NCI-H524 treated with DMSO at 0.1 percent for 48 hours (cell line): ENCODE measurements around the gene ITM2B.

Experiments
- DNase-seq: peaks from one replicate; lab custom pipeline; 2025; lab: John Stamatoyannopoulos, UW

Gene ITM2B

DNA sequence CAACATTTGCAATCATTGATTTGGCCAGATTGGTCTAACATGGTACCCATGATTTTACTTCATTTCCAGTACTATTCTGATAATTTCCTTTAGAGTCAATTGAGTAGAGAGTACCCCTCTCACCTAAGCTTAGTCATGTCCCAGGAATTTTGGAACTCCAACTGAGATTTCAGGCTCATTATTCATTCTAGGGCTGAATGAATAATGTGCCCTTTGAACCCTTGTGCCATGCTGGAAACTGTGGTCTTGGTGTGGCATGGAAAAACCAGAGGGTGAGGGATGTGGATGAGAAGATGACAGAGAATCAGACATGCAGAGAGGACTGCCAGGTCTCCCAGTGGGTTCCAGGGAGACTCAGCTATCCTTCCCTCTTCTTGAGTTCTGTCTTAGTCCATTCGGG lies 30.2 kb downstream of the ITM2B start:
- no peak for DNase-seq

DNA sequence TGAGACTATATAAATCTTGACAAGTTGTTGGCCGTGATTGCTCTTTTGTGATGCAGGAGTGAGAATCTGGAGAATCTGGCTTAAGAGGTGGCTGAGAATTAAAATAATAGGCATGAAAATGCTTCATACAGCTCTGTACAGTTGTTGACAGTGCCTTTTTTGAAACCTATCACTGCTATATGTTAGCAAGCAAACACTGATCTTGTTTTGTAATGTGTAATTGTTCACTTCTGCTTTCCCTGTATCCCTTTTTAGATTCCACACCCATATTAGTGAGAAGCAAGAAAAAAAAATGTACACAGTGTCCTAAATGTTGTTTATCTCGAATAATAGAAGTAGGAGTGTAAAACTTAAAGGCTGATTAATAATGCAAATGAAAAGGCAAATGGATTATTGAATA lies 31.1 kb downstream of the ITM2B start:
- no peak for DNase-seq

GRCh38 chr13:48265217-48265815 lies 32.3 kb downstream of the ITM2B start:
- DNase-seq, result no peak

DNA sequence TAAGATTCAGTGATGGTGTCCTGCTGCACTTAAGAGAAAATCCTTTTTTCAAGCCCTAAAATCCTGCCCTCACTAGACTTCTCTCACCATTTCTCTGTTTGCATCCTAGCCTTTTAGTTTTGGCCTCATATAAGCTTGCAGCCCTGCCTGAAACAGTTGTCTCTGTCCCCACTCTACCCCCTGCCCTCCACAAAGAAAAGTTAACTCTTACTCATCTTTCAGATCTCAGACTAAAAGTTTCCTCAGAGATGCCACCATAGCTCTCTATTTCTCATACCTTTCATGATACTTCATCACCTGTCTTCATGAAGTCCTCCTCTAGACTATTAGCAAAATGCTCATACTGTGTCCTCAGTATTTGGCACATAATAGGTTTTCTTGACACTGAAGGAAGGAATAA lies 33.1 kb downstream of the ITM2B start:
- DNase-seq, result no peak

- DNase-seq, result no peak
These were observed 34.0 kb downstream of the ITM2B start for GRCh38 chr13:48266701-48267639.

DNA sequence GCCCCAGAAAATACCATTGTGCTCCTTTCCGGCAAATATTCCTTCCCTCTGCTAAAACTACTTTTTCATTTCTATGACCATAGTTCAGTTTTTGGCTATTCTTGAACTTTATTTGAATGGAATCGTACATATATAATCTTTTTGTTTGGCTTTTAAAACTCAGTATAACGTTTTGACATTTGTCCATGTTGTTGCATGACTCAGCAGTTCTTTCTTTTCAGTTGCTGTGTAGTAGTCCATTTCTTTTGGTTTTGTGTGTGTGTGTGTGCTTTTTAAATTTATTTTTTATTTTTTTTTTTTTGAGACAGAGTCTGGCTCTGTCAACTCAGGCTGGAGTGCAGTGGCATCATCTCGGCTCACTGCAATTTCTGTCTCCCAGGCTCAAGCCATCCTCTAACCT lies 35.0 kb downstream of the ITM2B start:
- DNase-seq, result no peak

DNA sequence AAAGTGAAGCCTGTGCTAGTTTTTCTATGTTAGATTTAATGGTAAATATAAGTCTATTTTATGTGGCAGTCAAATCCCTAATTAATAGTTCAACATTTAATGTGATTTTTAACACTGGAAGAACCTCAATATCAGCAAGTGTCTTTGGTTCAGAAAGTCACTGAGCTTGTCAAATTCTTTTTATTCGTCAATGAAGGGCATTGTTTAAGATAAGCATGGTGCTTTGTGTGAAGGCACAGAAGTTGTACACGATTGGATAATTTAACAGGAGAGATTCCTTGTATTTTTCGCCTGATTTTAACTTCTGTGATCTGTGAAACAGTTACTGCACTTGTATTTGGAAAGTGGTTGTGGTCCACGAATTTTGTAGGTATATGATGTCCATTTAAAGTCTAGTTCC lies 40.3 kb downstream of the ITM2B start:
- DNase-seq, result no peak

- no peak for DNase-seq
These were observed 42.5 kb downstream of the ITM2B start for GRCh38 chr13:48275507-48275906.

GRCh38 chr13:48278806-48279205 lies 45.8 kb downstream of the ITM2B start:
- no peak for DNase-seq

DNA sequence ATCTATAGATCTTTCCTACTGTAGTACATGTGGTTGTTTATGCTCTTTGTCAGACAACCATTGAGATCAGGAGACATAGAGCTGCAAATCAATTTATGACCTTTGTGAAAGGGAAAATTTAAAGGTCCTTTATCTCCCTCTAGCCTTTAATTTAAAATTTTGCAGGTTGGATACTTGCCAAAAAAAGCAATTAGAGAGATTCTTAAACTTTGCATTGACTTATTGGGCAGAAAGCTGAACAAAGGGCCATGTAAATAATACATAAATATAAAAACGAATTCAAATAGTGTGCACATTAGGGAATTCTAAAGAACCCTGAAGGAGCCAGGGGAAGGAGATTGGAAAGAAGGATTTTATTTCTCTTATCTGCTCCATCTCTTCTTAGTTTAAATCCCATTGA lies 48.5 kb downstream of the ITM2B start:
- DNase-seq, result no peak

GRCh38 chr13:48291730-48292129 lies 58.7 kb downstream of the ITM2B start:
- no peak for DNase-seq

DNA sequence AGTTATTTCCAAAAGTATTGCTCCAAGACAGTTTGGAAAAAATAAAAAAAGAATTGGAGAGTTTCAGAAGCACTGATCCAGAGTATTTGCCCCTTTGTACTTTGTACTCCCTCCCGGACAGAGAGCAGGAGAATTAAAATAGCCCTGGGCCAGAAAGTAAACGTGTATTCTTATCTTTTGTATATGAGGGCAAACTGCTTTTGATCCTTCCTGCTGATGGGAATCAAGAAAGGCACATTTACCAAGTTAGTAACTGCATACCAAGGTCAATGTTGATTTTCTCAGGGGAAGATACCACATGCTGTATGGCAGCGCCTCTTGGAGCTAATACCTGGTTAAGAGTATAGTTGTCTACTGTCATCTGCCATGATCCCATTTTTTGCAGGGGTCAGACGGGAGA lies 59.6 kb downstream of the ITM2B start:
- DNase-seq, result no peak

DNA sequence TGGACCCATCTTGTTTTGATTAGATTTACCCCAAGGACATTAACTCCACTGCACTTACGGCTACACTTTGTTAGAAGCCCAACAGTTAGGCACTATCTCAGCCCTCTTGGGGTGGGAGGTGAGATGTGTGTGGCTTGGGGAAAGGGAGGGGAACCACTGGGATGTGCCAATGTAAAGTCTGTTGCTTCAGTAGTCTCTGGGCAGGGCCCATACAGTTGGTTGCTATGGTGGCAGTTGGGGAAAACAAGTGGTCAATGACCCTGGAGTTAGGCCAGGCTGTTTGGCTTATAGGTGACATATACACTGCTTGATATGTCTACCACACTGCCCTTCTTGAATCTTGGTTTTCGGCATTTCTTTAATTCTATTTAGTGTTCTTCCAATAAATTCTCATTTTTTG lies 61.6 kb downstream of the ITM2B start:
- DNase-seq, result no peak

DNA sequence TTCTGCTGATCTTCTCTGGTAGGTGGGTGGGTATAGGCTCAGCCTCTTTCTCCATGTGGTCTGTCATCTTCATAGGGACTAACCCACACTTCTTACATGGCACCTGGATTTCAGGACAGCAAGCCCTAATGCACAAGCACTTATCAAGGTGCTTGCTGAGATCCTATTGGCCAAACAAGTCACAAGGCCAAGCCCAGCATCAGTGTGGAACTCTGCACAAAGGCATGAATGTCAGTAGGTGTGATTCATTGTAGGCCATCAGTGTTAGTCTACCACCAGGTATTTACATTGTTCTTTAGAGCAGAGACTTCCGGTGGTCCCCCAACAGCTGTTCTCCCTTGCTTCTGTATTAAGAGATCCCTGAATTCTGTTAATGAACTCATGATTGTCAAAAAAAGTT lies 62.3 kb downstream of the ITM2B start:
- DNase-seq, result no peak

- DNase-seq, result no peak
These were observed 63.5 kb downstream of the ITM2B start for GRCh38 chr13:48296528-48296927.

DNA sequence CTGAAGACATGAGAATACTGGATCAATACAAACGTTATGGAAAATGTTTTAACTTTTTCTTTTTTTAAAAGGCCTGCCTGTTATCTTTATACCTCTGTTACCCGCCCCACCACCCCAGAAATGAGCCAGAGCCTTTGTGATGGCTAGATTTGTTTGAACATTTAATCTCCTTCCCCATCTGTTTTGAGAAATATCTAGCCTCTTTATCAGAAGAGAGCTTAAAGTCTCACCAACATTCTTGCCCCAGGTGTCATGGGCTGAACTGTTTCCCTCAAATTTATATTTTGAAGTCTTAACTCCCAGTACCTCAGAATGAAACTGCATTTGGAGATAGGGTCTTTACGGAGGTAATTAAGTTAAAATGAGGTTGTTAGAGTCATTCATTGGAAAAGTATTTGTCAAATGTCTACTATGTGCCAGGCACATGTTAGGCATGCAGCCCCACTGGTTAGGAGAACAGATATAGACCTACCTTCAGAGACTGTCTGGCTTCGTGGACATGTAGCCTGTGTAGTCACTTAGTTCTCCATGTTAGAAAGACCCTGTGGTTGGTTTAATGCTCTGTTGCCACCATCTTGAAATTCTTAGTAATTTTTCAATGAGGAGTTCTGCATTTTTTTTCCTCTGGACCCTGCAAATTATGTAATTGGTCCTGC lies 64.3 kb downstream of the ITM2B start:
- DNase-seq, result no peak

GRCh38 chr13:48299591-48299990 lies 66.6 kb downstream of the ITM2B start:
- DNase-seq, result no peak

DNA sequence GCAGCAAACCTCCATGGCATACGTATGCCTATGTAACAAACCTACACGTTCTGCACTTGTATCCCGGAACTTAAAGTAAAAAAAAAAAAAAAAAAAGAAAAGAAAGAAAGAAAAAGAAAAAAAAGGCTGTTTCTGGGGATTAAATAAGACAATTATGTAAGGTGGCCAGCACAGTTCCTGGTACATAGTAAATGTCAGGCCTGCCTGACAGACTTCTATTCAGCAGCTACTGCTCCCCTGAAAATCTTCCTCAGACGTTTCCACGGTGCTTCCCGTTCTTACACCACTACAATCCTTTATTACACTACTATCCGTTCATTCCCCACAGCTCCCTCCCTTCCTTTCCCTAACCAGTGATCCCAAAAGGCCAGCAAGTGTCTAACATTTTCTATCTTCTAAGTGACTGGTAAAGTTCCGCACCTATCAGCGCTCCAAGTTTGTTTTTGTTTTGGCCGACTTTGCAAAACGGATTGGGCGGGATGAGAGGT lies 69.9 kb downstream of the ITM2B start:
- DNase-seq, result no peak

DNA sequence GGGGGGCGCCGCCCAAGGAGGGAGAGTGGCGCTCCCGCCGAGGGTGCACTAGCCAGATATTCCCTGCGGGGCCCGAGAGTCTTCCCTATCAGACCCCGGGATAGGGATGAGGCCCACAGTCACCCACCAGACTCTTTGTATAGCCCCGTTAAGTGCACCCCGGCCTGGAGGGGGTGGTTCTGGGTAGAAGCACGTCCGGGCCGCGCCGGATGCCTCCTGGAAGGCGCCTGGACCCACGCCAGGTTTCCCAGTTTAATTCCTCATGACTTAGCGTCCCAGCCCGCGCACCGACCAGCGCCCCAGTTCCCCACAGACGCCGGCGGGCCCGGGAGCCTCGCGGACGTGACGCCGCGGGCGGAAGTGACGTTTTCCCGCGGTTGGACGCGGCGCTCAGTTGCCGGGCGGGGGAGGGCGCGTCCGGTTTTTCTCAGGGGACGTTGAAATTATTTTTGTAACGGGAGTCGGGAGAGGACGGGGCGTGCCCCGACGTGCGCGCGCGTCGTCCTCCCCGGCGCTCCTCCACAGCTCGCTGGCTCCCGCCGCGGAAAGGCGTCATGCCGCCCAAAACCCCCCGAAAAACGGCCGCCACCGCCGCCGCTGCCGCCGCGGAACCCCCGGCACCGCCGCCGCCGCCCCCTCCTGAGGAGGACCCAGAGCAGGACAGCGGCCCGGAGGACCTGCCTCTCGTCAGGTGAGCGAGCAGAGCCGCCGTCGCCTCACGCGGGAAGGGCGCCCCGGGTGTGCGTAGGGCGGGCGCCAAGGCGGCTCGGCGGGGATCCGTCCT lies 70.5 kb downstream of the ITM2B start, which contains the start of gene RB1:
Gene RB1 (plus strand): TSS at position 393 of the 784 bp plus-strand sequence. CDS start 162 bp downstream, at position 555.
- DNase-seq, result peak; percentile 60

- no peak for DNase-seq
These were observed 71.3 kb downstream of the ITM2B start for GRCh38 chr13:48304143-48304876.

GRCh38 chr13:48311223-48311622 lies 78.2 kb downstream of the ITM2B start:
- no peak for DNase-seq
